Upper lobe of left lung (tissue), 4 donors: ENCODE data around the gene MSL1.

ENCODE experiments used
- POLR2A ChIP-seq, 4 donors: fragments of 450-650 bp; IDR thresholded peaks; one replicate each; pipeline ENCODE4 v1.5.1; 2016 to 2017; ENCODE audit warnings: antibody characterized with exemption in 4 of 4, mild to moderate bottlenecking in 2 of 4
- TF ChIP-seq, protein P1 (sequence below), 6 experiments: fragments of 450-650 bp in 4 of 6; fragments of 200-600 bp in 2 of 6; sonication (generic) in 2 of 6; IDR thresholded peaks; one replicate each; pipeline ENCODE4 v1.5.1; 2016 to 2019; ENCODE audit warnings: antibody characterized with exemption in 6 of 6

DNA sequence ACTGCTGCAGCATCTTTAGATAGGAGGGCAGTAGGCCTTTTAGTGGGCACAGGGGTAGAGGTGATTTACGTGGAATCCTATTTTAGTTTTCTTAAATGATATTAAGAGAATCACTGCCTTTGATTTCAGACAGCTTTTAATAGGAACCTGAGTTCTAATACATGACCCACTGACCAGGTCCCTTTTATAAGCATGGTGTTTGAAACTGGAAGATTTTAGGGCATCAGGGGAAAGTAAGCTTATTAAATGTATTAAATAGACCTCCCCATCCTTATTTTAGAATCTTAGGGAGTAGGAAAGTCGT lies 2.0 kb downstream of the MSL1 start:
- TF ChIP-seq, protein P1, sequence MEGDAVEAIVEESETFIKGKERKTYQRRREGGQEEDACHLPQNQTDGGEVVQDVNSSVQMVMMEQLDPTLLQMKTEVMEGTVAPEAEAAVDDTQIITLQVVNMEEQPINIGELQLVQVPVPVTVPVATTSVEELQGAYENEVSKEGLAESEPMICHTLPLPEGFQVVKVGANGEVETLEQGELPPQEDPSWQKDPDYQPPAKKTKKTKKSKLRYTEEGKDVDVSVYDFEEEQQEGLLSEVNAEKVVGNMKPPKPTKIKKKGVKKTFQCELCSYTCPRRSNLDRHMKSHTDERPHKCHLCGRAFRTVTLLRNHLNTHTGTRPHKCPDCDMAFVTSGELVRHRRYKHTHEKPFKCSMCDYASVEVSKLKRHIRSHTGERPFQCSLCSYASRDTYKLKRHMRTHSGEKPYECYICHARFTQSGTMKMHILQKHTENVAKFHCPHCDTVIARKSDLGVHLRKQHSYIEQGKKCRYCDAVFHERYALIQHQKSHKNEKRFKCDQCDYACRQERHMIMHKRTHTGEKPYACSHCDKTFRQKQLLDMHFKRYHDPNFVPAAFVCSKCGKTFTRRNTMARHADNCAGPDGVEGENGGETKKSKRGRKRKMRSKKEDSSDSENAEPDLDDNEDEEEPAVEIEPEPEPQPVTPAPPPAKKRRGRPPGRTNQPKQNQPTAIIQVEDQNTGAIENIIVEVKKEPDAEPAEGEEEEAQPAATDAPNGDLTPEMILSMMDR (IDR thresholded peaks at IDR 0.05), result no peak
- TF ChIP-seq POLR2A (IDR thresholded peaks at IDR 0.05), result no peak
